ENCODE measurements around the gene SIN3A.
"Not testable (repeated sequence)": the region's sequence is repeated elsewhere in the genome, so short reads cannot be mapped to it uniquely, and the experiment has no call there.

The SIN3A gene

DNA sequence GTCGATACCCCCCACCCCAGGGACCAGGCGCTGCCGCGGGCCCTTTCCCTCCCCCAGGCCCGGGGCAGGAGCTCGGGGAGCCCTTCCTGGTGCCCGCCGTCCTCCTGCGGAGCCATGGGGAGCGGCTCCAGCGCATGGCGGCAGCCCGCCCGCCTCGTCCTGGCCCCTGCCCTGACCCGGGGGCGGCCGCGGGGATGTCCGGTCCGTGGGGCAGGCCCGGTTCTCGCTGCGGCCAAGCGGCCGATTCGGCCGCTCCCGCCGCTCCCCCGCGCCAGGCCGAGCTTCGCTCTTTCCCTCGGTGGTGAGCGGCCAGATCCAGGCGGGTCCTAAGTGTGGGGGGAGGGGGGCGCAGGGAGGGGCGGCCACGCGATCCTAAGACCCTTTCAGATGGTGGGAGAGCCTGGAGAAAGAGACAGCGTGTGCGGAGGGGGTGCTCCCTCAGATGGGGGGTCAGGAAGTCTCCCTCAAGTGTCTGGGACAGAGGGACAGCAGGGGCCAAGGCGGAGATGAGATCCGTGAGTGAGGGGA lies 103.4 kb downstream of the SIN3A start:
- Histone ChIP-seq H3K9me3 (ENCODE audit: control insufficient read depth, low read length) (no peaks in the 10 kb centered on the region), H3K4me3 (ENCODE audit: insufficient read depth in 1 of 2, low read depth in 1 of 2, low read length in 2 of 2) (peak overlapping the region; percentile 66 to 83), H2BK5ac (ENCODE audit: low read depth, low read length, poor library complexity, severe bottlenecking) (no peak overlapping the region), H3K9ac (ENCODE audit: low read length) (peak overlapping the region; percentile 83), H3K4me2 (ENCODE audit: low read length, poor library complexity, severe bottlenecking) (peak overlapping the region; percentile 98), H3K4ac (ENCODE audit: low read depth in 1 of 2, low read length in 2 of 2) (peak overlapping the region; percentile 51 to 60), H2BK120ac (ENCODE audit: low read depth, low read length) (peak overlapping the region; percentile 64), H3K18ac (ENCODE audit: low read depth in 1 of 2, low read length in 2 of 2) (peak overlapping the region; percentile 75 to 82), H2AK5ac (ENCODE audit: low read length, severe bottlenecking) (no peak overlapping the region), H3K23ac (ENCODE audit: low read length in 2 of 2) (peak overlapping the region in 1 of 2 experiments; percentile 46), H2BK15ac (ENCODE audit: low read depth, poor library complexity, severe bottlenecking) (peak overlapping the region; percentile 65), H3K14ac (ENCODE audit: low read length in 2 of 2) (no peak overlapping the region), H2BK12ac (ENCODE audit: low read length in 2 of 2) (peak overlapping the region in 1 of 2 experiments; percentile 34), H3K27me3 (ENCODE audit: control insufficient read depth in 1 of 2, insufficient read depth in 1 of 2, low read length in 2 of 2) (peaks cover 8 to 11% of the 10 kb centered on the region in 2 experiments), H3K27ac (ENCODE audit: low read length, poor library complexity, severe bottlenecking) (no peak overlapping the region), H4K8ac (ENCODE audit: low read length) (peak overlapping the region; percentile 85), H2AFZ (ENCODE audit: low read depth, low read length) (peak overlapping the region; percentile 92), H3K36me3 (ENCODE audit: control insufficient read depth in 1 of 2, insufficient read depth in 2 of 2, low read depth in 1 of 2, low read length in 2 of 2) (peaks cover 0 to 14% of the 10 kb centered on the region in 2 experiments), H4K91ac (ENCODE audit: low read length) (no peak overlapping the region), H3K4me1 (ENCODE audit: control insufficient read depth, insufficient read depth, low read depth, low read length) (peaks cover 20% of the 10 kb centered on the region), H3K79me1 (replicated peaks; ENCODE audit: low read length, poor library complexity, severe bottlenecking) (peaks cover 5% of the 10 kb centered on the region)
- DNase-seq = peak; percentile 8
- 2% methylated on average over 44 of the region's 45 CpGs for WGBS

- H3K23ac ChIP-seq (ENCODE audit: low read length in 2 of 2) = peak overlapping the region in 1 of 2 experiments; percentile 46
- peak overlapping the region; percentile 74 for H4K91ac ChIP-seq (ENCODE audit: low read length)
- peaks cover 20% of the 10 kb centered on the region for H3K4me1 ChIP-seq (ENCODE audit: control insufficient read depth, insufficient read depth, low read depth, low read length)
- peaks cover 8 to 11% of the 10 kb centered on the region in 2 experiments for H3K27me3 ChIP-seq (ENCODE audit: control insufficient read depth in 1 of 2, insufficient read depth in 1 of 2, low read length in 2 of 2)
- peak overlapping the region; percentile 85 for H4K8ac ChIP-seq (ENCODE audit: low read length)
- DNase-seq = peak; percentile 24
- H3K36me3 ChIP-seq (ENCODE audit: control insufficient read depth in 1 of 2, insufficient read depth in 2 of 2, low read depth in 1 of 2, low read length in 2 of 2) = peaks cover 0 to 11% of the 10 kb centered on the region in 2 experiments
- peak overlapping the region; percentile 75 to 82 for H3K18ac ChIP-seq (ENCODE audit: low read depth in 1 of 2, low read length in 2 of 2)
- H3K79me1 ChIP-seq (replicated peaks; ENCODE audit: low read length, poor library complexity, severe bottlenecking) = peaks cover 5% of the 10 kb centered on the region
- peak overlapping the region; percentile 70 for H2BK5ac ChIP-seq (ENCODE audit: low read depth, low read length, poor library complexity, severe bottlenecking)
- H3K4ac ChIP-seq (ENCODE audit: low read depth in 1 of 2, low read length in 2 of 2) = peak overlapping the region; percentile 57 to 60
- peak overlapping the region; percentile 83 for H3K9ac ChIP-seq (ENCODE audit: low read length)
- peak overlapping the region; percentile 98 for H3K4me2 ChIP-seq (ENCODE audit: low read length, poor library complexity, severe bottlenecking)
- H2AFZ ChIP-seq (ENCODE audit: low read depth, low read length) = peak overlapping the region; percentile 92
- H2BK120ac ChIP-seq (ENCODE audit: low read depth, low read length) = peak overlapping the region; percentile 64
- H2BK15ac ChIP-seq (ENCODE audit: low read depth, poor library complexity, severe bottlenecking) = peak overlapping the region; percentile 65
- no peak overlapping the region for H3K27ac ChIP-seq (ENCODE audit: low read length, poor library complexity, severe bottlenecking)
- H2AK5ac ChIP-seq (ENCODE audit: low read length, severe bottlenecking) = no peak overlapping the region
- peak overlapping the region in 1 of 2 experiments; percentile 24 for H2BK12ac ChIP-seq (ENCODE audit: low read length in 2 of 2)
- H3K9me3 ChIP-seq (ENCODE audit: control insufficient read depth, low read length) = no peaks in the 10 kb centered on the region
- peak overlapping the region; percentile 66 to 83 for H3K4me3 ChIP-seq (ENCODE audit: insufficient read depth in 1 of 2, low read depth in 1 of 2, low read length in 2 of 2)
- H3K14ac ChIP-seq (ENCODE audit: low read length in 2 of 2) = peak overlapping the region in 1 of 2 experiments; percentile 81
- under 1% methylated on average over 56 of the region's 65 CpGs for WGBS
These were observed 104.1 kb downstream of the SIN3A start for GRCh38 chr15:75347222-75348033.

GRCh38 chr15:75346796-75347221 lies 104.7 kb downstream of the SIN3A start, which contains the start of gene NEIL1:
Gene NEIL1 (plus strand): TSS chr15:75347039. CDS start chr15:75348906, 1,867 bp downstream.
- H3K79me1 ChIP-seq (replicated peaks; ENCODE audit: low read length, poor library complexity, severe bottlenecking) = peaks cover 5% of the 10 kb centered on the region
- H3K4me1 ChIP-seq (ENCODE audit: control insufficient read depth, insufficient read depth, low read depth, low read length) = peaks cover 20% of the 10 kb centered on the region
- peak within 1 kb of the TSS; percentile 74 for H4K91ac ChIP-seq (ENCODE audit: low read length)
- peak within 1 kb of the TSS; percentile 64 for H2BK120ac ChIP-seq (ENCODE audit: low read depth, low read length)
- peak within 1 kb of the TSS; percentile 66 to 83 for H3K4me3 ChIP-seq (ENCODE audit: insufficient read depth in 1 of 2, low read depth in 1 of 2, low read length in 2 of 2)
- H3K14ac ChIP-seq (ENCODE audit: low read length in 2 of 2) = peak within 1 kb of the TSS in 1 of 2 experiments; percentile 81
- peak within 1 kb of the TSS; percentile 57 to 60 for H3K4ac ChIP-seq (ENCODE audit: low read depth in 1 of 2, low read length in 2 of 2)
- peak; percentile 22 for DNase-seq
- H3K4me2 ChIP-seq (ENCODE audit: low read length, poor library complexity, severe bottlenecking) = peak within 1 kb of the TSS; percentile 98
- H2BK12ac ChIP-seq (ENCODE audit: low read length in 2 of 2) = peak within 1 kb of the TSS in 1 of 2 experiments; percentile 24
- H2BK5ac ChIP-seq (ENCODE audit: low read depth, low read length, poor library complexity, severe bottlenecking) = peak within 1 kb of the TSS; percentile 70
- peak within 1 kb of the TSS; percentile 83 for H3K9ac ChIP-seq (ENCODE audit: low read length)
- H3K9me3 ChIP-seq (ENCODE audit: control insufficient read depth, low read length) = no peaks in the 10 kb centered on the region
- H3K18ac ChIP-seq (ENCODE audit: low read depth in 1 of 2, low read length in 2 of 2) = peak within 1 kb of the TSS; percentile 75 to 82
- H2BK15ac ChIP-seq (ENCODE audit: low read depth, poor library complexity, severe bottlenecking) = peak within 1 kb of the TSS; percentile 65
- H4K8ac ChIP-seq (ENCODE audit: low read length) = peak within 1 kb of the TSS; percentile 85
- H3K23ac ChIP-seq (ENCODE audit: low read length in 2 of 2) = peak within 1 kb of the TSS in 1 of 2 experiments; percentile 46
- H3K27me3 ChIP-seq (ENCODE audit: control insufficient read depth in 1 of 2, insufficient read depth in 1 of 2, low read length in 2 of 2) = peaks cover 8 to 11% of the 10 kb centered on the region in 2 experiments
- 40% methylated on average over 20 of the region's 20 CpGs for WGBS
- H3K36me3 ChIP-seq (ENCODE audit: control insufficient read depth in 1 of 2, insufficient read depth in 2 of 2, low read depth in 1 of 2, low read length in 2 of 2) = peaks cover under 1 to 5% of the 10 kb centered on the region in 2 experiments
- H2AK5ac ChIP-seq (ENCODE audit: low read length, severe bottlenecking) = no peak within 1 kb of the TSS
- peak within 1 kb of the TSS; percentile 92 for H2AFZ ChIP-seq (ENCODE audit: low read depth, low read length)
- no peak within 1 kb of the TSS for H3K27ac ChIP-seq (ENCODE audit: low read length, poor library complexity, severe bottlenecking)

DNA sequence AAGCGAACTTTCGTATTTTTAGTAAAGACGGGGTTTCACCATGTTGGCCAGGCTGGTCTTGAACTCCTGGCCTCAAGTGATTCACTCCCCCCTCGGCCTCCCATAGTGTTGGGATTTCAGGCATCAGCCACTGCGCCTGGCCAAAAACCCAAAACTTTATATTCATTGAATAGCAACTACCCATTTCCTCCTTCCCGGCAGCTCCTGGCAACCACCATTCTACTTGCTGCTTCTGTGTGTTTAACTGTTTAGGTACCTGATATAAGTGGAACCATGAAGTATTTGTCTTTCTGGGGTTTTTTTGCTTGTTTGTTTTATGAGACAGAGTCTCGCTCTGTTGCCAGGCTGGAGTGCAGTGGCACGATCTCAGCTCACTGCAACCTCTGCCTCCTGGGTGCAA lies 107.5 kb downstream of the SIN3A start:
- DNase-seq; H2BK12ac ChIP-seq (ENCODE audit: low read length in 2 of 2); H2BK5ac ChIP-seq (ENCODE audit: low read depth, low read length, poor library complexity, severe bottlenecking); H3K9ac ChIP-seq (ENCODE audit: low read length); H2BK120ac ChIP-seq (ENCODE audit: low read depth, low read length); H3K4me3 ChIP-seq (ENCODE audit: insufficient read depth in 1 of 2, low read depth in 1 of 2, low read length in 2 of 2); H4K91ac ChIP-seq (ENCODE audit: low read length); H3K9me3 ChIP-seq (ENCODE audit: control insufficient read depth, low read length); H3K4me2 ChIP-seq (ENCODE audit: low read length, poor library complexity, severe bottlenecking); H3K23ac ChIP-seq (ENCODE audit: low read length in 2 of 2); H3K18ac ChIP-seq (ENCODE audit: low read depth in 1 of 2, low read length in 2 of 2); H4K8ac ChIP-seq (ENCODE audit: low read length); H2BK15ac ChIP-seq (ENCODE audit: low read depth, poor library complexity, severe bottlenecking); H3K27me3 ChIP-seq (ENCODE audit: control insufficient read depth in 1 of 2, insufficient read depth in 1 of 2, low read length in 2 of 2); H2AFZ ChIP-seq (ENCODE audit: low read depth, low read length); H3K4ac ChIP-seq (ENCODE audit: low read depth in 1 of 2, low read length in 2 of 2); H3K79me1 ChIP-seq (replicated peaks; ENCODE audit: low read length, poor library complexity, severe bottlenecking); H3K14ac ChIP-seq (ENCODE audit: low read length in 2 of 2); H2AK5ac ChIP-seq (ENCODE audit: low read length, severe bottlenecking); H3K27ac ChIP-seq (ENCODE audit: low read length, poor library complexity, severe bottlenecking): not testable (repeated sequence)
- H3K4me1 ChIP-seq (ENCODE audit: control insufficient read depth, insufficient read depth, low read depth, low read length) = peaks cover 19% of the 10 kb centered on the region
- peaks cover 23 to 27% of the 10 kb centered on the region in 2 experiments for H3K36me3 ChIP-seq (ENCODE audit: control insufficient read depth in 1 of 2, insufficient read depth in 2 of 2, low read depth in 1 of 2, low read length in 2 of 2)
- 80% methylated on average over 7 of the region's 8 CpGs for WGBS
